ENCODE results near the gene DPH7.
"Not testable (repeated sequence)": the region's sequence is repeated elsewhere in the genome, so short reads cannot be mapped to it uniquely, and the experiment has no call there.

DPH7 gene

GRCh38 chr9:137579259-137579604 is 507 bp upstream of the DPH7 start:
- Histone ChIP-seq H3K4me1 (no peaks in the 10 kb centered on the region; the same call in 1 of the 2 replicates), H3K9me3 (no peaks in the 10 kb centered on the region), H3K27me3 (no peaks in the 10 kb centered on the region), H3K4me3 (ENCODE audit: low read depth, low read length) (peak overlapping the region; percentile 89), H3K36me3 (peaks cover 49% of the 10 kb centered on the region)
- no peak for TF ChIP-seq CTCF (IDR thresholded peaks at IDR 0.05; ENCODE audit: low read depth, low read length)
- DNase-seq = no peak

- no peak for TF ChIP-seq CTCF (IDR thresholded peaks at IDR 0.05; ENCODE audit: low read depth, low read length)
- no peaks in the 10 kb centered on the region for H3K9me3 ChIP-seq
- H3K27me3 ChIP-seq = no peaks in the 10 kb centered on the region
- peaks cover 44% of the 10 kb centered on the region for H3K36me3 ChIP-seq
- no peaks in the 10 kb centered on the region; the same call in 1 of the 2 replicates for H3K4me1 ChIP-seq
- no peak overlapping the region for H3K4me3 ChIP-seq (ENCODE audit: low read depth, low read length)
- DNase-seq = no peak
Observed at GRCh38 chr9:137575716-137576411, 2.9 kb downstream of the DPH7 start.

GRCh38 chr9:137575364-137575715 is 3.4 kb downstream of the DPH7 start:
- peaks cover 49% of the 10 kb centered on the region for H3K36me3 ChIP-seq
- DNase-seq = no peak
- no peak overlapping the region for H3K4me3 ChIP-seq (ENCODE audit: low read depth, low read length)
- no peaks in the 10 kb centered on the region; the same call in 1 of the 2 replicates for H3K4me1 ChIP-seq
- no peak for TF ChIP-seq CTCF (IDR thresholded peaks at IDR 0.05; ENCODE audit: low read depth, low read length)
- no peaks in the 10 kb centered on the region for H3K9me3 ChIP-seq
- no peaks in the 10 kb centered on the region for H3K27me3 ChIP-seq

GRCh38 chr9:137574192-137574591 is 4.5 kb downstream of the DPH7 start:
- Histone ChIP-seq H3K9me3 (no peaks in the 10 kb centered on the region), H3K27me3 (no peaks in the 10 kb centered on the region), H3K36me3 (peaks cover 50% of the 10 kb centered on the region), H3K4me3 (ENCODE audit: low read depth, low read length) (no peak overlapping the region), H3K4me1 (no peaks in the 10 kb centered on the region; the same call in 1 of the 2 replicates)
- no peak for TF ChIP-seq CTCF (IDR thresholded peaks at IDR 0.05; ENCODE audit: low read depth, low read length)
- DNase-seq = no peak

GRCh38 chr9:137570566-137570965 is 8.2 kb downstream of the DPH7 start:
- H3K4me3 ChIP-seq (ENCODE audit: low read depth, low read length) = no peak overlapping the region
- no peak for TF ChIP-seq CTCF (IDR thresholded peaks at IDR 0.05; ENCODE audit: low read depth, low read length)
- H3K27me3 ChIP-seq = no peaks in the 10 kb centered on the region
- no peaks in the 10 kb centered on the region for H3K9me3 ChIP-seq
- DNase-seq = no peak
- H3K4me1 ChIP-seq = no peaks in the 10 kb centered on the region
- peaks cover 40% of the 10 kb centered on the region for H3K36me3 ChIP-seq

- Histone ChIP-seq H3K36me3 (peaks cover 33% of the 10 kb centered on the region), H3K4me3 (ENCODE audit: low read depth, low read length) (no peak overlapping the region), H3K27me3 (no peaks in the 10 kb centered on the region), H3K4me1 (no peaks in the 10 kb centered on the region), H3K9me3 (no peaks in the 10 kb centered on the region)
- no peak for TF ChIP-seq CTCF (IDR thresholded peaks at IDR 0.05; ENCODE audit: low read depth, low read length)
- DNase-seq = no peak
Observed at GRCh38 chr9:137569609-137570203, 9.0 kb downstream of the DPH7 start.

- not testable (repeated sequence) for DNase-seq; H3K4me1 ChIP-seq; H3K9me3 ChIP-seq; H3K27me3 ChIP-seq; H3K4me3 ChIP-seq (ENCODE audit: low read depth, low read length)
- H3K36me3 ChIP-seq = peaks cover 35% of the 10 kb centered on the region
Observed at GRCh38 chr9:137568445-137568844, 10.3 kb downstream of the DPH7 start.

Data from BE2C (cell line).